A673 (cell line): Measurements from ENCODE around the gene PLCG1.

Source experiments
- EZH2 ChIP-seq: fragments of 200-600 bp; sonication (generic); IDR thresholded peaks from 2 replicates; pipeline ENCODE4 v1.6.1; 2017; ENCODE audit warnings: borderline replicate concordance, low read depth, mild to moderate bottlenecking, mixed read lengths, antibody characterized with exemption, low read length; ENCODE audit not compliant: poor library complexity, severe bottlenecking
- TF ChIP-seq, protein P1 (sequence below): fragments of 300-800, 200-600 bp; sonication (generic); conservative IDR thresholded peaks from 2 replicates; pipeline ENCODE4 v1.5.1; 2017; ENCODE audit warnings: low read depth, mild to moderate bottlenecking, antibody characterized with exemption, low read length, moderate library complexity, mixed read lengths

DNA sequence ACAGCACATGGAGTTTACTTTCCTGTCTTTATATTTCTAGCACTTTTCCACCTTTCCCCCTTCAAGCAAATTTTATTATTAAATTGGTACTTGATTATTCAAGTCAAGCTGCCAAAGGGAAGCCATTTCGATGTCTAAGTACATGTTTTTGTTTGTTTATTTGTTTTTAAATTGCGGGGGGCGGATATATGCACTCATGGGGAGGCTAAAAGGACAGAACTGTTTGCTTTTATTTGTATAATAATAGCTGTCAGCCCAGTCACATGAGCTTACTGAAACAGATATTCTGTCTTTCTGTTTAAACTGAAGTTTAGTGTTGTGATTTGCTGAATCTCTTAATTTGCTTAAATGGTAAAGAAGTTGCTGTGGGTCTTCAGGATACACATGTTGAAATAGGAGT, 49.6 kb upstream of the PLCG1 start:
- TF ChIP-seq, protein P1, sequence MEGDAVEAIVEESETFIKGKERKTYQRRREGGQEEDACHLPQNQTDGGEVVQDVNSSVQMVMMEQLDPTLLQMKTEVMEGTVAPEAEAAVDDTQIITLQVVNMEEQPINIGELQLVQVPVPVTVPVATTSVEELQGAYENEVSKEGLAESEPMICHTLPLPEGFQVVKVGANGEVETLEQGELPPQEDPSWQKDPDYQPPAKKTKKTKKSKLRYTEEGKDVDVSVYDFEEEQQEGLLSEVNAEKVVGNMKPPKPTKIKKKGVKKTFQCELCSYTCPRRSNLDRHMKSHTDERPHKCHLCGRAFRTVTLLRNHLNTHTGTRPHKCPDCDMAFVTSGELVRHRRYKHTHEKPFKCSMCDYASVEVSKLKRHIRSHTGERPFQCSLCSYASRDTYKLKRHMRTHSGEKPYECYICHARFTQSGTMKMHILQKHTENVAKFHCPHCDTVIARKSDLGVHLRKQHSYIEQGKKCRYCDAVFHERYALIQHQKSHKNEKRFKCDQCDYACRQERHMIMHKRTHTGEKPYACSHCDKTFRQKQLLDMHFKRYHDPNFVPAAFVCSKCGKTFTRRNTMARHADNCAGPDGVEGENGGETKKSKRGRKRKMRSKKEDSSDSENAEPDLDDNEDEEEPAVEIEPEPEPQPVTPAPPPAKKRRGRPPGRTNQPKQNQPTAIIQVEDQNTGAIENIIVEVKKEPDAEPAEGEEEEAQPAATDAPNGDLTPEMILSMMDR, result no peak
- no peak for TF ChIP-seq EZH2
